OCI-LY1 (cell line): ENCODE measurements around the gene SRP72.
"Not testable (repeated sequence)": the region's sequence is repeated elsewhere in the genome, so short reads cannot be mapped to it uniquely, and the experiment has no call there.

Experiments
- H2AFZ ChIP-seq: fragments of 200-600 bp; sonication (generic), shearing (Covaris generic); 2 replicates; pipeline ENCODE4 v1.6.0; 2014; ENCODE audit warnings: antibody characterized with exemption, mild to moderate bottlenecking, low read length
- H3F3A ChIP-seq: fragments of 200-600 bp; sonication (generic), shearing (Covaris generic); 2 replicates; pipeline ENCODE4 v1.6.0; 2014; ENCODE audit warnings: mild to moderate bottlenecking, antibody characterized with exemption, low read length, moderate library complexity; ENCODE audit not compliant: insufficient read depth
- H3K27ac ChIP-seq: fragments of 200-600 bp; sonication (generic); 2 replicates; pipeline ENCODE4 v1.5.1; 2014; ENCODE audit warnings: low read length, mixed run types, mild to moderate bottlenecking, low read depth; ENCODE audit not compliant: poor library complexity, severe bottlenecking
- H3K27me3 ChIP-seq: fragments of 200-600 bp; sonication (generic); 2 replicates; pipeline ENCODE4 v1.6.0; 2014; ENCODE audit warnings: antibody characterized with exemption, mild to moderate bottlenecking, low read length, moderate library complexity; ENCODE audit not compliant: insufficient read depth
- H3K36me3 ChIP-seq: fragments of 200-600 bp; sonication (generic); 2 replicates; pipeline ENCODE4 v1.6.1; 2014; ENCODE audit warnings: mild to moderate bottlenecking, antibody characterized with exemption, low read length, moderate library complexity, mixed read lengths; ENCODE audit not compliant: insufficient read depth
- H3K4me1 ChIP-seq: fragments of 200-600 bp; sonication (generic); 2 replicates; pipeline ENCODE4 v1.5.1; 2014; ENCODE audit warnings: mild to moderate bottlenecking, low read length, moderate library complexity; ENCODE audit not compliant: insufficient read depth, severe bottlenecking
- H3K4me2 ChIP-seq: fragments of 200-600 bp; sonication (generic), shearing (Covaris generic); 2 replicates; pipeline ENCODE4 v1.6.1; 2014; ENCODE audit warnings: low read length
- H3K4me3 ChIP-seq: fragments of 200-600 bp; sonication (generic); 2 replicates; pipeline ENCODE4 v1.5.1; 2014; ENCODE audit warnings: low read length, low read depth, mild to moderate bottlenecking, mixed read lengths; ENCODE audit not compliant: poor library complexity, severe bottlenecking
- H3K79me2 ChIP-seq: fragments of 200-600 bp; shearing (Covaris generic); 2 replicates; pipeline ENCODE4 v1.6.1; 2016; ENCODE audit warnings: mixed run types, low read length, mixed read lengths; ENCODE audit not compliant: insufficient read depth
- H3K9ac ChIP-seq: fragments of 200-600 bp; sonication (generic), shearing (Covaris generic); 2 replicates; pipeline ENCODE4 v1.6.1; 2014; ENCODE audit warnings: mild to moderate bottlenecking, low read length, mixed read lengths
- H3K9me2 ChIP-seq: fragments of 200-600 bp; sonication (generic), shearing (Covaris generic); 2 replicates; pipeline ENCODE4 v1.6.1; 2014; ENCODE audit warnings: low read depth, mild to moderate bottlenecking, low read length, mixed read lengths
- H3K9me3 ChIP-seq: fragments of 200-600 bp; shearing (Covaris generic); 2 replicates; pipeline ENCODE4 v1.6.1; 2014; ENCODE audit warnings: low read length, mixed read lengths
- H4K20me1 ChIP-seq: fragments of 200-600 bp; sonication (generic), shearing (Covaris generic); 2 replicates; pipeline ENCODE4 v1.6.0; 2016; ENCODE audit warnings: mild to moderate bottlenecking, low read length; ENCODE audit not compliant: insufficient read depth
- CTCF ChIP-seq: fragments of 200-600 bp; sonication (generic), shearing (Covaris generic); IDR thresholded peaks from 2 replicates; pipeline ENCODE4 v1.5.1; 2017; ENCODE audit warnings: mild to moderate bottlenecking, antibody characterized with exemption, low read length, moderate library complexity, mixed read lengths
- EZH2 ChIP-seq: fragments of 200-600 bp; sonication (generic), shearing (Covaris generic); IDR thresholded peaks from 2 replicates; pipeline ENCODE4 v1.8.0; 2017; ENCODE audit warnings: borderline replicate concordance, mixed run types, mild to moderate bottlenecking, antibody characterized with exemption, low read length, moderate library complexity, mixed read lengths

Gene SRP72

GRCh38 chr4:56463711-56464110 lies 3.7 kb upstream of the SRP72 start:
- Histone ChIP-seq H3K4me3 (no peak overlapping the region), H4K20me1 (no peaks in the 10 kb centered on the region), H3K9me3 (no peaks in the 10 kb centered on the region), H3F3A (peaks cover 9% of the 10 kb centered on the region; the same call in 1 of the 2 replicates), H3K4me1 (peaks cover 28% of the 10 kb centered on the region), H3K27ac (no peak overlapping the region), H3K9ac (no peak overlapping the region), H3K27me3 (no peaks in the 10 kb centered on the region), H3K4me2 (no peak overlapping the region), H3K9me2 (no peaks in the 10 kb centered on the region), H2AFZ (no peak overlapping the region), H3K36me3 (peaks cover 45% of the 10 kb centered on the region), H3K79me2 (peaks cover 17% of the 10 kb centered on the region)
- TF ChIP-seq EZH2: no peak
- TF ChIP-seq CTCF: no peak

- no peak overlapping the region for H2AFZ ChIP-seq
- H3K79me2 ChIP-seq: peaks cover 26% of the 10 kb centered on the region
- peaks cover 39% of the 10 kb centered on the region for H3K36me3 ChIP-seq
- H3K4me2 ChIP-seq: peak overlapping the region; percentile 78; the same call in 1 of the 2 replicates
- H4K20me1 ChIP-seq: no peaks in the 10 kb centered on the region
- H3K27me3 ChIP-seq: no peaks in the 10 kb centered on the region
- H3K27ac ChIP-seq: no peak overlapping the region
- no peaks in the 10 kb centered on the region for H3K9me3 ChIP-seq
- TF ChIP-seq CTCF (no peak), EZH2 (no peak)
- no peaks in the 10 kb centered on the region for H3K9me2 ChIP-seq
- peaks cover 9% of the 10 kb centered on the region; the same call in 1 of the 2 replicates for H3F3A ChIP-seq
- H3K4me3 ChIP-seq: no peak overlapping the region
- H3K9ac ChIP-seq: no peak overlapping the region
- H3K4me1 ChIP-seq: peaks cover 37% of the 10 kb centered on the region
Measured at GRCh38 chr4:56464581-56464980, 2.8 kb upstream of the SRP72 start.

- Histone ChIP-seq H3K79me2 (peaks cover 32% of the 10 kb centered on the region), H3F3A (peaks cover 9% of the 10 kb centered on the region; the same call in 1 of the 2 replicates), H4K20me1 (no peaks in the 10 kb centered on the region), H3K9me2 (no peaks in the 10 kb centered on the region), H3K27ac (no peak overlapping the region), H3K9ac (peak overlapping the region; percentile 81), H3K36me3 (peaks cover 39% of the 10 kb centered on the region), H3K4me2 (peak overlapping the region; percentile 78), H3K9me3 (no peaks in the 10 kb centered on the region), H2AFZ (no peak overlapping the region), H3K4me3 (peak overlapping the region; percentile 80), H3K4me1 (peaks cover 41% of the 10 kb centered on the region), H3K27me3 (no peaks in the 10 kb centered on the region)
- TF ChIP-seq EZH2 (no peak), CTCF (no peak)
Measured at GRCh38 chr4:56465599-56466295, 1.7 kb upstream of the SRP72 start.

GRCh38 chr4:56466296-56466761 lies 1.1 kb upstream of the SRP72 start:
- Histone ChIP-seq H3K36me3 (peaks cover 39% of the 10 kb centered on the region), H3K4me2 (peak overlapping the region; percentile 78), H3K4me3 (peak overlapping the region; percentile 80), H3K9ac (peak overlapping the region; percentile 81), H3K79me2 (peaks cover 32% of the 10 kb centered on the region), H3K4me1 (peaks cover 41% of the 10 kb centered on the region)
- H3F3A ChIP-seq, H2AFZ ChIP-seq, H3K9me3 ChIP-seq, H3K27me3 ChIP-seq, H3K9me2 ChIP-seq, H3K27ac ChIP-seq, H4K20me1 ChIP-seq: not testable (repeated sequence)
